ENCODE data around the gene CRPPA.

DNA sequence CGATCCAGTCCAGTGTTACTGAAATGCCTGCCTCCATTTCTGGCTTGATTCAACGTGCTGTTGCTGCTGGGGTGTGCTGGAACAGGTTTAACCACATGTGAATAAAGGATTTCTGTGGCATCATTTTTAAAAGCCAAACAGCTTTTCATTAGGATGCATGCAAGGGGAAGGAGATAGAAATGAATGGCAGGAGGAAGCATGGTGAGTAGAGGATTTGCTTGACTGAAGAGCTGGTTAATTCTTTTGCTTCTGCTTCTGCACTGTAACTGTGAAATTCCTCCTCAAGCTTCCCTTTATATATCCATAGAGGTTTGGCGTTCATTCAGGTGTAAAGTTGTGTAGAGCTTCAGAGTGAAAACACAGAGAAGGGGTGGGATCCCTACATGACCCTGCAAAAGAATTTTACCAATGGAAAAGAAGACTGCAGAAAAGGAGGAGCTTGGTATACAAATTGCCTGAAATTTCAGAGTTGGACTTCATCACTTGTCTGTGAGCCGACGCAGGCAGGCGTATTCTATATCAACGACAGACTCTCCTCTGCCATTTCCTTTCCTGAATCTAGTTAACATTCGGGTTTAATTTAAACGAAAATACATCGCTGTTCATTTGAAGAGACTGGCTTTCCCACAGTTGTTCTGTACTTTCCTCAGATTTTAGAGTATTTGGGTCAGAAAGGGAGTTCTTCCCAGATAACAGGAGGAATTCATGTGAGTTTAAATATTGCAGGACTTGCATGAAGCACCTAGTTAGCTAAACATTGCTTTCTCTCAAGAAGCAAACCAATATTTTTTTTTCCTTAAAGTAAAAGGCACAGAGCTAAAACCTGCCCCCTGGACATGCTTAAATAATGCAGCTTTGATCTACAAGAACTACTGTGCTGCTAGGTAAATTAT, 44.4 kb upstream of the CRPPA start, which contains the start of gene SOSTDC1:
- TF ChIP-seq, protein P1, sequence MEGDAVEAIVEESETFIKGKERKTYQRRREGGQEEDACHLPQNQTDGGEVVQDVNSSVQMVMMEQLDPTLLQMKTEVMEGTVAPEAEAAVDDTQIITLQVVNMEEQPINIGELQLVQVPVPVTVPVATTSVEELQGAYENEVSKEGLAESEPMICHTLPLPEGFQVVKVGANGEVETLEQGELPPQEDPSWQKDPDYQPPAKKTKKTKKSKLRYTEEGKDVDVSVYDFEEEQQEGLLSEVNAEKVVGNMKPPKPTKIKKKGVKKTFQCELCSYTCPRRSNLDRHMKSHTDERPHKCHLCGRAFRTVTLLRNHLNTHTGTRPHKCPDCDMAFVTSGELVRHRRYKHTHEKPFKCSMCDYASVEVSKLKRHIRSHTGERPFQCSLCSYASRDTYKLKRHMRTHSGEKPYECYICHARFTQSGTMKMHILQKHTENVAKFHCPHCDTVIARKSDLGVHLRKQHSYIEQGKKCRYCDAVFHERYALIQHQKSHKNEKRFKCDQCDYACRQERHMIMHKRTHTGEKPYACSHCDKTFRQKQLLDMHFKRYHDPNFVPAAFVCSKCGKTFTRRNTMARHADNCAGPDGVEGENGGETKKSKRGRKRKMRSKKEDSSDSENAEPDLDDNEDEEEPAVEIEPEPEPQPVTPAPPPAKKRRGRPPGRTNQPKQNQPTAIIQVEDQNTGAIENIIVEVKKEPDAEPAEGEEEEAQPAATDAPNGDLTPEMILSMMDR (IDR thresholded peaks at IDR 0.05; ENCODE audit: insufficient read depth, low read depth, low read length), result no peak
- no peak for TF ChIP-seq EZH2 (IDR thresholded peaks at IDR 0.05; ENCODE audit: insufficient read depth, low read length)
